GM10847 (cell line): ENCODE measurements around the gene C4orf50.

Source experiments
- POLR2A ChIP-seq: IDR thresholded peaks from 2 replicates; pipeline ENCODE4 v1.6.1; 2011; ENCODE audit not compliant: insufficient read length; ENCODE audit errors: extremely low read depth

Gene C4orf50

DNA sequence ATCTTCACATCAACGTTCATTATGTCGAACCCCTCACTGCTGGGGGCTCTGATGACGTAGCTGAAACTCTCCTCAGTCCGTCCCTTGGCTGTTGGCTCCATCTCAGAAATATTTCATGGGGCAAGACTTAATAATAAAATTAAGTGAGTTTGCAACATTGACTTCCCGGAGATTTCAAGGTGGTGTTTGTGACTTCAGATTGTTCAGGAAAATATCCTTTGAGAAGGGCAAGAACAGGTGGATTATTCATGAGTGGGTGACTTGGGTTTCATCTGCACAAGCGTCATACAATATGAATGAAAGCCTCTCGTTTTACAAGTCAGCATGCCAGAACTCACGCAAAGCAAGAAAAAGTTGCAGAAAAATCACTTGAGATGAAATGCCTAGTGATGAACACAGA, at the start of gene C4orf50:
TSS of gene C4orf50 (minus strand) at position 101 of the 400 bp plus-strand sequence.
- TF ChIP-seq POLR2A: no peak

DNA sequence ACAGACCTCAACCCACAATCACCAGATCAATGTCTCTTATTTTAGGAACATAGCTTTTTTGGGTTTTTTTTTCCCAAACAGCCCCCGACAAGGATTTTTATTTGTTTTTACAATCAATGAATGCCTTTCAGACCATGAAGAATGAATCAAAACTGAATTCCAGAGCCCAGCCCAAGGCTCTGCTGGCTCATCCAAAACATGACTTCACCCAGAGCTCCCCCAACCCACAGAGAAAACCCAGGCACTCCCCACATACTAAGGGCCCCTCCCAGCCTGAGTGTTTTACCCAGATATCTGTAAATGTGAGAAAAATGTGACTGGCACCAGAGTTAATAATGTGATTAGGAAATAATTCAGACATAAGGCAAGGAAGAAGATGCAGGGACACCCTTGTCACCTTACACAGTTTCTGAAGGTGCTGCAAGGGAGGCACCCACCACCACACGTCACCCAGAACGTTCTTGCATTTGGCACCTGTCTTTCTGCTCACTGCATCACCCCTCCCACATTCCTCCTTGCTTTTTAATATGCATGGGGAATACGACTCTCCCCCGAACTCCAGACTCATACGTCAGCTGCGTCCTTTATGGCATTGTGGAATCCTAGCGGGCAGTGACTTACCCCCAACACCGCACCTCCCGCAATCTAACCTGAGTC, 47.8 kb upstream of the C4orf50 start:
- TF ChIP-seq POLR2A: no peak

DNA sequence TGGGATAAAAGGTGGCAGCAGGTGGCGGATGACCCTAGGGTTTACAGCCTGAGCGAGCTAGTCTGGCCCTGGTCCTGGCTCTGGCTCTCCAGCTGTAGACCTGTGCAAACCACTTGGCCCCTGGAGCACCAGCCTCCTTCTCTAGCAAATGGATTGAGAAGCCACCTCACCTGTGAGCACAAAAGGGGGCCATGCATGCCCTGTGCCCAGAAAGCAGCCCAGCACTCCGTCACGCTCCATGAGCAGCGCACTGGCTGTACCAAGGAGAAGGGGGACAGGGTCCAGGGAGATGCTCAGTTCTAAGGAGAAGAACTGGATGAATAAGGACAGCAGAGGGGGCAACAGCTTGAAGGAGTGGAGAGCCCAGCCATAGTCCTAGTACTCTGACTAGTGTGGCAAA, 46.9 kb upstream of the C4orf50 start:
- no peak for TF ChIP-seq POLR2A

DNA sequence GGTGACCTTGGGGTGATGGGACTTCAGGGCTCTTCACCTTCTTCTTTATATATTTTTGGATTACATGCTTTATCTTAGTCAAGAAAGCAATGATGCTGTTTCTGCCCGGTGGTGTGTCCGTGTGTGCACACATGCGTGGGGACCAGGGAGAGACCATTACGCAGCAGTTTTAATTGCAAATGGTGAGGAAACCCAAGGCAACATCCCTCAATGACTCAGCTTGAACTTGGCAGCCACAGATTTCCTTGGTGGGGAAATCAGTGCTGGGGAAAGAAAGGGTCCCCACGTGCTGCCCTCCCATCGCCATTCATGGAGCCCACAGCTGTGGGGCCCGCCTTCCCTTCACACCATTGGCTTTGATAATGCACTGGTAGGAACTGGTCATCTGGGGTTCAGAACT, 46.2 kb upstream of the C4orf50 start:
- no peak for TF ChIP-seq POLR2A

DNA sequence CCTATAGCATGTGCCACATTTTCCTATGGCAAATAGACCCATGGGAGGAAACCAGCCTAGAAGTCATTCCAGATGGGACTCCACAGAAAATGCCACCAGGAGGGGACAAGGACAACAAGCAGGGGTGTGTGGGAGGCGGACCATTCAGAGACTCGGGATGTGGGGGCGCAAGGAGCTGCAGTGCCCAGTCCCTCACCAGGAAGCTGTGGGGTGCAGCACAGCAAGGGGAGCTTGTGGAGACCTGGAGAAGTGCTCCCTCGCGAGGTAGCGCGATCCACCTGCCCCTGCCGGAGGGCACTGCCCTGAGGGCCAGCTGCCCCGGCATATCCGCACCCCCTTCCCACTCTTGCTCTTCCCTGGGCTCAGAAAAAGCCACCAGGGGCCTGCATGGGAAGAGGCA, 45.5 kb upstream of the C4orf50 start:
- TF ChIP-seq POLR2A: no peak

DNA sequence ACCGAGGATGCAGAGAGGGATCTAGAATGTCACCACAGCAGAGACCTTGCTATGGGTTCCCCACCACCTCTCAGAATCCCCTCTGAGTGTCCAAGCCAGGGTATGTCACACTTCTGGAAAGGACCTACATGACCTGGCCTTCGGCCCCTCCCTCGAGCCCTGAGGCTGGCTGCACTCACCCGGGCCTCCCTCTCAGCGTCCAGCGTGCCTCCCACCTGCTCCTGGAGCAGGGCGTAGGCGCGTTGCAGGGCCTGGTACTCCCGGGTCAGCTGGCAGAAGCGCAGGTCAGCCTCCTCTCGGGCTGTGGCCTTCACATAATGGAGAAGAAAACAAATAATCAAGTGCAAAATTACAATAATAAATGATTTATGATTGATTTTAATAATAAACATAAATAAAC, 43.9 kb upstream of the C4orf50 start:
- no peak for TF ChIP-seq POLR2A

DNA sequence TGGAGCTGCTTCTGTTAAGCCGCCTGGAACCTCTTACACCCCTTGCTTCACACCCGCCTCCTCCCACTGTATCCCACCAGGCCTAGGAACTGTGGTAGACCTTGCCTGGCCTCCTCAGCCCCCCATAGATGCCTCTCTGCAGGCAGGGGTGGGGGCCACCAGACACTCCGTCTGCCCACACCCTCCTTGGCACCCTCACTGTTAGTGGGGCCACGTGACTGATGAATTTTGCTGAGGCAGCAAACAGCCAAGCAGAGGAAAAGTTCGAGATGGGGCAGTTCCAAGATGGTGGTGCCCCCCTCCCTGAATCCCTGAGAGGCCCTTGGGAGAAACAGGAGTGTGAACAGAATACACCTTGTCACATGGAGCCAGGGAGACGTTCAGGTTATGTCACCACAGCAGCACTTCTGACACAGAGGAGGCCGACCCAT, 41.2 kb upstream of the C4orf50 start:
- no peak for TF ChIP-seq POLR2A

DNA sequence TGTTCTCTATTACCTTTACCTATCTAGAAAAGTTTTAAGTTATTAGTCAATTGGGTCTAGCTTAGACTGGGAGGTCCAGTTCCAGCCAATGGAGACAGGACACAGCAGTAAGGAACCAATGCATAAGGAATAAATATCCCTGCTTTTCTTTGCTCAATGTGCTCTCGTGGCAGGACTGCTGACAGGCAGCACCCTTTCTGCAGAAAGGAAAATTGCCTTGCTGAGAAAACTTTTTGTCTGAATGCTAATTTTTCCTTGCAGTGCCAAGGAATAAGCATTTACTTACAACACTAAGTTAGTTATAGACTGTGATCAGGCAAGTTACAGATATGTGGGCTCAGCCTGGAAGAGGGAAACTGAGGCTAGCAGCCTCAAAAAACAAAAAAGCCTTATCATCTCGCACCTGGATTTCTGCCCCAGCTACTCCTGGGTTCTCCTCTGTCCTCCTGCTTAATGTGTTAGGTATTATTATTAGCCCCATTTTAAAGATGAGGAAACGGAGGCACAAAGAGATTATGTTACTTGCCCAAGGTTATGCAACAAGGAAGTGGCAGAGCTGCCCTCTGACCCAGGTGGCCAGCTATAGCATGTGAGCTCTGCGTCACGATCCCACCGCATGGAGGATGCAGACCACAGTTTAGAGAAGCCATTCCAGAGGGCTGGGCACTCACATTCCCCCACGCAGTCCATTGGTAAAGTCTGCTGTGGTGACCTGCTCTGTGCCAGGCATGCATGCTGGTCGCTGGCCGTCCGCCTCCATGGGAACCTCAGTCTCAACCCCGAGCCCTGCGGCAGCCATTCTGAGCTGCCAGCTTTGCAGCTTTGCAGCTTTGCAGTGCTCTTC, 40.5 kb upstream of the C4orf50 start:
- TF ChIP-seq POLR2A: no peak

DNA sequence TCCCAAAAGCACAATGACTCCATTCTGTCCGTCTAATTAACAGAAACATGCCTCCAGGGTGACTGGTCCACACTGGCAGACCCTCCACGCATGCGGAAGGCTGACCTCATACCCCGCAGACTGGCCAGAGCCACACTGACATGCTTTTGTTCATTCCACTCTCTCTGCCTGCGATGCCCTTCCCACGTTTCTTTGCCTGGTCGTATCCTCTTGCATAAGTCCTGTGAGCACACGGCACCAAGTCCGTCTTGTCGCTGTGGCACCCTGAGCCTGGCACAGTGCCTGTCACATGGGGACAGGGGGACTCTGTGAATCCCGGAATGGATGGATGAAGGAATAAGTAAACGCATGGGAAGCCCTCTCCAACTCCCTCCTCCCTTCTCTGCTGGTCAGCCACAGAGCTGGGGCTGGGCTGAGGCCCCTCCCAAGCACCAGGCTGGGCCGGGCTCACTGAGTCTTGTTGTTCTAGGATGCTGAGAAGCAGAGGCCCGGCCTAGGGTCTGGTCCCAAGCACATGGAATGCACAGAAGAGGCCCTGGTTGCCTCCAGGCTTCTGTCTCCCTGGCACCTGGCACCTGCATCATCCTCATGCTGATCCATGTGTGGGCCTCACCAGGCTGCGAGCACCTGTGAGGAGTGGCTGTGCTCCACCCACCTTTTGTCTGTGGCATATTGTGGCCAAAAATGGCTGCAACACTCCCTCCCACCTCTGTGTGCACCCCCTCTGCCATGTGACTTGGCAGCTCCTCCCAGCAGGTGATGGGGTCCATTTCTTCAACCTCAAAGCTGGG, 38.9 kb upstream of the C4orf50 start:
- no peak for TF ChIP-seq POLR2A

DNA sequence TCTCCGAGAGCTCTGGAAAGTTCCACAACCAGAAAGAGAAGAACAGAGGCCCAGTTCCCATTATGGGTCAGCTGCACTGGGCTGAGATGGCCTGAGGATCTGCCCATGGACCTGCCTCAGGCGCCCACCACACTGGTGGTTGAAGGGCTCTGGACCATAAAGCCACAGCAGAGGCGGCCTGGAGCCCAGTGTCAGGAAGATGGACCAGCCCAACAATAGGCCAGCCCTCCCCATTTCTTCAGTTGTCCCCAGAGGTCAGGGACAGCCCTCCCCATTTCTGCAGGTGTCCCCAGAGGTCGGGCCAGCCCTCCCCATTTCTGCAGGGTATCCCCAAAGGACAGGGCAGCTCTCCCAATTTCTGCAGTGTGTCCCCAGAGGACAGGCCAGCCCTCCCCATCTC, 37.2 kb upstream of the C4orf50 start:
- TF ChIP-seq POLR2A: no peak

DNA sequence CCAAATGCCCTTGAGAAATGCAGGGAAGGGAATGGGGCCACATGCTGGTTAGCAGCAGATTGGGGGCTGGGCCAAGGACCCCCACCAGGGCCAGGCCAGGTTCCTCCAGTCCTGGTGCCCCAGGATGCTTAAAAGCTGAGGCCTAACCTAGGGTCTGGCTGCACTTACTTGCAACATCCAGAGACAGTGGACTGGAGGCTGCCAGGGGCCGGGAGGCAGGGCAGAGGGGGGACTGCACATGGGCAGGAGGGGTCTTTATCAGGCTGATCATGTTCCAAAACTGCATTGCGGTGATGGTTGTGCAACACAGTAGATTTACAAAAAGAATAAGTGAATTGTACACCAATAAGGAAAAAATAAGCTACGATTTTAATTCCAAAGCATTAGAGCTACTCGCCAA, 36.8 kb upstream of the C4orf50 start:
- TF ChIP-seq POLR2A: no peak

DNA sequence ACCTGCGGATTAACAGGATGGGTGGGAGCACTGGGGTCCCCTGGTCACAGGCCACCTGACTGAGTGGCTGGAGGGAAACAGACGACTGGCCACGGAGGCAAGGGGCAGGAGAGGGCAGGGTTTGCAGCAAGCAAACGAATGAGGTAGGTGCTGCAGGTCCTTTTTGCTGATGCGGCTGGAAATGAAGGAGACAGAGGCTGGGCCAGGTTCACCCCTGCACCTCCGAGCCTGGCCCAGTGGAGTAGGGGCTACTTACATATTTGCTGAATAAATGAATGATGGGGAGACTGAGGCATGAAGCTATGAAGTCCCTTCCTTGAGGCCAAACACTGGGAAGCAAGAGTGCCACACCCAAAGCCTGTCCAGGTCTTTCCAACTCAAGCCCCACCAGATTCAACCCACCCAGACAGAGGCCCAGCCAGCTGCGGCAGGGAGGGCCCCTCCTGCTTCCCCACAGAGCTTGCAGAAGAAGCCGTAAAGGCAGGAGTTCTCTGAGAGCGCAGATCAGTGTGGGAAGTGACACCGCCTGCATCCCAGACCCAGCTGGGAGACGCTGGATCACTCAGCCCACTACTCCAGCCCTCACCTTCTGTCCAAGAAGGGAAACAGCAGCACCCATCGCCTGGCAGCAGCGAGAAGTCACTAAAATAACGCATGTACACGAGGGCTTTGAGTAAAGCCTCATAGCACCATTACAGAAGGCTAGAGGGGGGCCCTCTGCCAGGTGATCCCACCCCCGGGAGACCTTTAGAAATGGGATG, 36.1 kb upstream of the C4orf50 start:
- no peak for TF ChIP-seq POLR2A

DNA sequence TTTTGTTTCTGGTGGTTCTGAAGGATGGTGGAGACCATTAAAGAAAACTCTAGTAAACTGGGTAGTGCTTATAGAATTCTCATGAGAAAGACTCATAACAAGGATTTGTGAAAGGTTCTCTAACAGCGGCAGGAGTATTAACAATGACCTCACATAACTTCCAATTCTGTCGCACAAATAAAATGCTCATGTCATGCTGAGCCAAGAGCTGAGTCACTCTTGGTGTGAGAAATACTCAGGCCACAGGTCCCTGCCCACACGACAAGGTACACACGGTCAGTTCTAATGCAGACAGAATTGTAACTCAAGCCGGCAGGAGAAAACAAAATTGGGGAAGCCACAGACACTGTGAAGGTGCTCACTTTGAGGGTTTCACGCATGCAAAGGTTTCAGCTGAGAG, 34.4 kb upstream of the C4orf50 start:
- no peak for TF ChIP-seq POLR2A

DNA sequence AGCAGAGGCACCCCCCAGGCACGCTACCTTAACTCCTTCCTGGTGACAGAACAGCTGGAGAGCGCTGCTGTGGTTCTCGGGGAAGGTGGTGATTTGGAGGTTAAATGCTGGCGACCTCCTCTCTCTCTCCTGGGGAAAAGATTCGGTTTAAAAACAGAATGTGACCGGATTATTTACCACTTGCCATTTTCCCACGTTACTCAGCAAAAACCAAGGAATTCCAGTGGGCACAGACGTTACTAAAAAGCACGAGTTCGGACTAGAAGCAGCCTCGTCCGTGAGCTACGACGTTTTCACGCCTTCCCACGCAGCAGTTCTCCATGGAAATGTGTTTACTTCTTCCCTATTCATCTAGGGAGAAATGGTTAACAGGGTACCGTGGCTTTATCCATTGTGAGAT, 32.3 kb upstream of the C4orf50 start:
- TF ChIP-seq POLR2A: no peak

DNA sequence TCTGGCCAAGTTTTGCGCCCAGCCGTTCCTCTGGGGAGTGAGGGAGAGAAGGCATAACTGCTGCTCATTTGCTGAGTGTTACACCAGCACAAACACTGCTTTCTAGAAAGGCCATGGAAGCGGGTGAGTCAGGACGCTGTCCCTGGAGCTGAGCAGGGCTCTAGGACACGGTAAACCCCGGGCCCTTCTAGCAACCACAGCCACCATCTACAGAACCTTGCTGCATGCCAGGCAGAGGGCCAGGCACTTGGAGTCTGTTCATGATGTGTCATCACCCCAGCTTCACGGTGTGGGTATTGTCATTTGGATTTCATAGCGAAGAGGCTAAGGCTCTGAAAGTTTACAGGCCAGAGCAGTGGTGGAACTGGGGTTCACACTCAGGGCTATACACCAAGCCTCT, 31.8 kb upstream of the C4orf50 start:
- no peak for TF ChIP-seq POLR2A
